GM18951 (cell line): ENCODE results near the gene CDIP1.

ENCODE experiments used
- POLR2A ChIP-seq: IDR thresholded peaks from 4 replicates; pipeline ENCODE4 v1.6.1; 2011; ENCODE audit warnings: mild to moderate bottlenecking; ENCODE audit not compliant: insufficient read length, insufficient read depth; ENCODE audit errors: extremely low read depth
- in situ Hi-C: fragments of 300-500 bp; cut with MboI; formaldehyde crosslinking; loops from one replicate; pipeline ENCODE4 v1.12.0; 2022; ENCODE audit warnings: low sequenced_read_pairs, mixed read lengths, inconsistent platforms; ENCODE audit not compliant: unreplicated experiment

CDIP1 gene

DNA sequence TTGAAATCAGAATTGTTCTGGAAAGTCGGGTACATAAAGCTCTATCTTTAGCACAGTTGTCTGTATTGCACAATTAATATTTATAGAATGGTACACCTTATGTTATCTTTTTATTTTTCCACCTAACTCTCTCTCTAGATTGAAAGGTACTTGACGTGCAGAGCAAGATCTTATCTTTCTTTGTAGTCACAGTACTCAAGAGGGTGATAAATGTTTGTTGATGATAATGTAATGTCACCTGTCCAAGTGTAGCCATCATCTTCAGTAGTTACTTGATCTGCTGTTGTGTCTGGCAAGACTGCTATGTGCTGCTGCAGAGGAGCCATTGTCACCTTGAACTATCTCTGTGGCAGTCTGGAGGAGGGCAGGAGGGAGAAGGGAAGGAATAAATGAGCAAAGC lies 57.0 kb downstream of the CDIP1 start:
- in situ Hi-C loops, result no loop called here
- TF ChIP-seq POLR2A, result no peak

DNA sequence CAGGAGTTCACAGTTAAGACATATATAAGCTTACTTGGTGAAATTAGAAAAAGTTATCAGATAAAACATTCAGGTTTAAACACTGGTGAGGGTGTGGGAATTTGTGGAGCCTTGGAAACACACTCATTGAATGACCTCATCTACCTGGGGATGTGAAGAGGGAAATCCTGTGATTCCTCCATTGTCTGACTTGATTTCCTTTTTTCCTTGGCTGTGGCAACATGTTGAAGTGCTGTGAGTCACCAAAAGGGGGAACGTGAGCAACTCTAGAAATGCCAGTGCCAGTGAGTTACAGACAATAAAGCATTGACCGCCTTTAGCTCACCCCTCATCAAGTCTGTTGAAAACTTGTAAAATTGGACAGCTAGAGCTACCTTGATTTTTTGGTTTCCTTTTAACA lies 60.6 kb downstream of the CDIP1 start:
- no peak for TF ChIP-seq POLR2A
- in situ Hi-C loops, result no loop called here

DNA sequence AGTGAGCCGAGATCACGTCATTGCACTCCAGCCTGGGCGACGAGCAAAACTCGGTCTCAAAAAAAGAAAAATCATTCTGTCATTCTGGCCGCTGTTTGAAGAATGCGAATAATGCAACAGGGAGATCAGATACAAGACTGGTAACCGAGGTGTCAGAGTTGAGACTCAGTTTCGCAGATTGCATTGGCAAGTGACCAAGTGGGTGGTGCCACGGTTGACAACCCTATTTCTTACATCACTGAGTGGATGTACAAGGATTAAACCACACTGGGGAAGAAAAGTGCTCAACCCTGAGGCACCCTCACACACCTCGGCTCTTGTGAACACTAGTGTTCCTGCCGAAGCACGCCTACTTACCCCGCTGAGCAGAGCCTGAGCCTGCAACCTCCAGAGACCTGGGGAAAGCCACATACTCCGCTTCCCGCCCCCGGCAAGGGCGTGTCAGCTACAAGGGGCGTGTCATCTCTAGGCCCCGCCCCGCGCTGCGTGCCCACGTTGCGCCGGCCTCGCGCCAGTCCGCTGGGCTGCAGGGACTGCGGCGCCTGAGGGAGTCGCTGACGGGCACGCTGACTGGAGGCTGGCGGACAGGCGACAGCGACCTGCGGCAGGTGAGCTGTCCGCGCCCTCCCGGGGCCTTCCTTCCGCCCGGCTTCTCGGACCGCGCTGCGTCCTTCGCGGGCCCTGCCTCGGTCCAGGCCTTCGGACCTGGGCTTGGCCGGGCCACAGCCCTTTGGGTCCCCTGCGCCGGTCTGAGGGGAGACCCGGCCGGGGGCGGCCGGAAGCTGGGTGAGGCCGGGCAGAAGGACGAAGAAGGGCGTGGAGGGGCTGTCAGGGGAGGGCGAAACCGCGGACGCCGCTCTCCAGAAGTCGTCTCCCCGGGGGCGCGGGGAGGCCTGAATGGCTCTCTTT lies 62.4 kb downstream of the CDIP1 start, which contains the start of gene HMOX2:
HMOX2 (plus strand) TSS at position 519 of the 909 bp plus-strand sequence. CDS start 29,127 bp downstream, outside the sequence.
- in situ Hi-C loops, result no loop called here
- peak; percentile 98 for TF ChIP-seq POLR2A

DNA sequence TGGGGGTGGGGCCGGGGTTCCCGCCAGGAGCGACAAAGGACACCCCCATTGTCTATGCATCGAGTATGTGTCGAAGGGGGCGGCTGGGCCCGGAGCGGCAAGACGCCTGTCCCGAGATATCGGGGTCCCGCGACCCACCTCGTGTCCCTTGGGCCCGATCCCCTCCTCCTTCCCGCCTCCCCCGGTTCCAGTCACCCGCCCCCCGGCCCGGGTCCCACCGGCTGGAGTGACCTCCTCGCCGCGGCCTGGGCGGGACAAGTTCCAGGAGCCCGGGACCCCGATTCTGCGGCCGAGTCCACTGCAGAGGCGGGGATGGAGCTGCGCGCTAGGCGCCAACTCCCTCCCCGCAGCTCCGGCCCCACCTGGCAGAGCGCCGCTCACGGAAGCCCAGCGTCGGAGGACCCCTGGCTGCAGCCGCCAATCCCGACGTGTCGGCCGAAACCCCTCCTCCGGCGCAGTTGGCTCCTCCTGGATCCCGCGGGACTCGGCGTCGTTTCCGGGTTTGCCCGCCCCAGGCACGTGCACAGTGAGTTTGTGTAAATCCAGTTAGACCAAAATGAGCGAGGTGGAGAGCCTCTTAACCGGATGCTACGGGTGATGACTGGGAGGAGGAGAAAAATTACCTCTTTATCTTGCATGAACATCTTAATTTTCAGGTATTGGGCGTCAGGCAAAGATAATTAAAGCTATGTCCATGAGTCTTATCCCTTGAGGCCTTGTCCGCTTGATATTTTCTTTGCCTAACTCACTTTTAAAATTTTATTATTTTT lies 64.2 kb downstream of the CDIP1 start, which contains the start of gene NMRAL1:
NMRAL1 (minus strand) TSS at position 434 of the 770 bp plus-strand sequence. CDS start 493 bp downstream, outside the sequence.
- peak; percentile 88 for TF ChIP-seq POLR2A
- in situ Hi-C loops, result no loop called here

DNA sequence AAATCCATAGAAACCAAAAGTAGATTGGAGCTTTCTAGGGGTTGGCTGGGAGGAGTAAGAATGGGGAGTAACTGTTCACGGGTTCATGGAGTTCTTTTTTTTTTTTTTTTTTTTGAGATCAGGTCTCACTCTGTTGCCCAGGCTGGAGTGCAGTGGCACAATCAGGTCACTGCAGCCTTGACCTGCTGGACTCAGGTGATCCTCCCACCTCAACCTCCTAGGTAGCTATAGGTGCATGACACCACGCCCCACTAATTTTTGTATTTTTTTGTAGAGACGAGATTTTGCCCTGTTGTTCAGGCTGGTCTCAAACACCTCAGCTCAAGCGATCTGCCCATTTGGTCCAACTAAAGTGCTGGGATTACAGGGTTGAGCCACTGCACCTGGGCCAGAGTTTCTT lies 65.7 kb downstream of the CDIP1 start:
- no peak for TF ChIP-seq POLR2A
- in situ Hi-C loops, result no loop called here

DNA sequence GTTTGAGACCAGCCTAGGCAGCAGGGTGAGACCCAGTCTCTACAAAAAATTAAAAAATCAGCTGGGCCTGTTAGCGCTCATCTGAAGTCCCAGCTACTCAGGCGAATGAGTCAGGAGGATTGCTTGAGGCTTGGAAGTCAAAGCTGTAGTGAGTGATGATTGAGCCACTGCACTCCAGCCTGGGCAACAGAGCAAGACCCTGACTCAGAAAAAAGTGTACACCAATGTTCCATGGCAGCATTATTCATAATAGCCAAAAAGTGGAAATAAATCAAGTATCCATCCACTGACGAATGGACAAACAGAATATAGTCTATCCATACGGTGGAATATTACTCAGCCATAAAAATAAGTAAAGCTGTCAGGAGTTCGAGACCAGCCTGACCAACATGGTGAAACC lies 66.7 kb downstream of the CDIP1 start:
- TF ChIP-seq POLR2A, result no peak
- in situ Hi-C loops, result no loop called here

DNA sequence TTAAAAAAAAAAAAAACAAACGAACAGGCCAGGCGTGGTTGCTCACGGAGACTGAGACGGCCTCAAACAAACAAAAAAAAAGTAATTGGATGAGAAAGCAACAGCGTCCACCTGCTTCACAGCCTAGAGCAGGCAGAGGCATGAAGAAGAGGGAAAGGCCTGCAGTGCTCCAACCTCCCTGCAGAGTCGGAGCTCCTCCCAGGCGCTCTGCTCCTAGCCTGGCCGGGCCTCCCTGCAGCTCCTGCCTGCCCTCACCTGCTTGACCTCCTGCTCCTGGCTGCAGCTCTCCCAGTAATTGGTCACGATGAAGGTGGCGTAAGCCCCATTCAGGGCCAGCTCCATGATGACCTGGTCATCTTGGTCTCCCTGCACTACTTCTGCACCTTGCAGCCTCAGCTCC lies 69.6 kb downstream of the CDIP1 start:
- in situ Hi-C loops, result no loop called here
- TF ChIP-seq POLR2A, result no peak

DNA sequence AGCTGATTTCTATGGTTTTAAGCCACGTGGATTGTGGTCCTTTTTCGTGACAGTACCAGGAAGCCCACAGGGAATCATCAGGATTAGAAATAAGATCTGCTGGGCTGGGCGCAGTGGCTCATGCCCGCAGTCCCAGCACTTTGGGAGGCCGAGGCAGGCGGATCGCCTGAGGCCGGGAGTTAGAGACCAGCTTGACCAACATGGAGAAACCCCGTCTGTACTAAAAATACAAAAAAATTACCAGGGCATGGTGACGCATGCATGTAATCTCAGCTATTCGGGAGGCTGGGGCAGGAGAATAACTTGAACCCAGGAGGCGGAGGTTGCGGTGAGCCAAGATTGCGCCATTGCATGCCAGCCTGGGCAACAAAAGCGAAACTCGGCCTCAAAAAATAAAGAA lies 70.7 kb downstream of the CDIP1 start:
- in situ Hi-C loops, result no loop called here
- no peak for TF ChIP-seq POLR2A

DNA sequence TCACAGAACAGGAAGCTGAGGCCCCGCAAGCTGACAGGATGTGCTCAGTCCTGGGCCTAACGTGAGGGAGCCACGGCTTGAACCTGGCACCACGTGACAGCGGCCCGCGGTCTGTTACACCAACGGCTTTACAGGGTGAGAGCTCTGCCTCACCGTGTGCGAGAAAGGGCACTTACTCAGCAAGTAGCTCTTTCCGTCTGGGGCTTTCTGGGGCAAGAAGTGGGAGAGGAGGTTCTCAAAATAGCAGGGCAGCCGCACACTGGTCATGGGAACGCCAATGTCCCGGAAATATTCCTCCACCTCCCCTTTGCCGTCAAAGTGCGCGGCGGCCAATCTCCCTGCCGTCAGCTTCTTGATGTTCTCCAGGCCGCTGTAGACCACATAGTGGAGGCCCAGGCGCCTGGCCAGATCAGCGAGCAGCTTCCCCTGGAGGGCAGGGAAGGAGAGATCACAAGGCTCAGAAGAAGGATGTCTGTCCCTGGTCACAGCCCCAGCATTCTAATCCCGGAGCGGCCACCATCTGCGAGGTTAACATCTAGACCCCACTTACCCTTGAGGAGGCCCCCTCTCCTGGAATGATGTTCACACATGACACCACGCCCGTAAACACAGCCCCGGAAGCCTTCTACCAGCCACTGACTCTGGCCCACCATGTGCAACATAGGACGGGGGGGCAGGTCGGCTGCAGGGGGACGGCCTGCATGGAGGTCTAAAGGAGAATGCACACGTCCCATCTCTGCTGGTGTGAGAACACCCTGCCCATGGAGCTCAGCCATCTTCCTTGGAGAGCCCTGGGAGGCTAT lies 72.4 kb downstream of the CDIP1 start:
- in situ Hi-C loops, result no loop called here

DNA sequence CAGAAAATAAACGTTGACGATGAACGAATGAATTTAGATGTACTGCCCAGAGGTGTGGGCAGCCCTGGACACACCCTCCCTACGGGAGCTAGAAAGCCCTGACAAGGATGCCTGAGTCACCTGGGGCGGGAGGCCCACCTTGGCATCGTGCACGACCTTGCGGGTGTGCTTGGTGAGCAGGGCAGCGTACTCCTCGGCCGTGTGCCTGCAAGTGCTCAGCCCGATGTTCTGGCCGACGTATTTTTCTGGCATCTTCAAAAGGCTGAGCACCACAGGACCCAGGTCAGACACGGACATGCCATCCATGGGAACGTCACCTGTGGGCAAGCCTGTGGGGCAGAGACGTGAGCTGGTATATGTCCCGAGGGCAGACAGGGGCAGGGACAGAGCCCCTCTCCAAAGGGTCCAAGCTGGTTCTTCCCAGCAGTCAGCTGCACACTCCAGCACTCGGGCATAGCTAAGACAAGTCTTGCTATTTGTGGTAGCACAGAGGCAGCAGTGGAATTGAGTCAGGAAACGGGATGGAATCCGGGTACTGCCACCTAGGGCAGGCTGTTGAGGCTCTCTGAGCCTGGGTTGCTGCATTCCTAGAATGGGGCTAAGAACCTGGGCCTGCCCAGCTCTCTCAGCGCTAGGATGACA lies 74.9 kb downstream of the CDIP1 start:
- in situ Hi-C loops, result no loop called here
- TF ChIP-seq POLR2A, result no peak

More for the DNA sequence above, 72.4 kb downstream of the CDIP1 start:
- no peak for TF ChIP-seq POLR2A

DNA sequence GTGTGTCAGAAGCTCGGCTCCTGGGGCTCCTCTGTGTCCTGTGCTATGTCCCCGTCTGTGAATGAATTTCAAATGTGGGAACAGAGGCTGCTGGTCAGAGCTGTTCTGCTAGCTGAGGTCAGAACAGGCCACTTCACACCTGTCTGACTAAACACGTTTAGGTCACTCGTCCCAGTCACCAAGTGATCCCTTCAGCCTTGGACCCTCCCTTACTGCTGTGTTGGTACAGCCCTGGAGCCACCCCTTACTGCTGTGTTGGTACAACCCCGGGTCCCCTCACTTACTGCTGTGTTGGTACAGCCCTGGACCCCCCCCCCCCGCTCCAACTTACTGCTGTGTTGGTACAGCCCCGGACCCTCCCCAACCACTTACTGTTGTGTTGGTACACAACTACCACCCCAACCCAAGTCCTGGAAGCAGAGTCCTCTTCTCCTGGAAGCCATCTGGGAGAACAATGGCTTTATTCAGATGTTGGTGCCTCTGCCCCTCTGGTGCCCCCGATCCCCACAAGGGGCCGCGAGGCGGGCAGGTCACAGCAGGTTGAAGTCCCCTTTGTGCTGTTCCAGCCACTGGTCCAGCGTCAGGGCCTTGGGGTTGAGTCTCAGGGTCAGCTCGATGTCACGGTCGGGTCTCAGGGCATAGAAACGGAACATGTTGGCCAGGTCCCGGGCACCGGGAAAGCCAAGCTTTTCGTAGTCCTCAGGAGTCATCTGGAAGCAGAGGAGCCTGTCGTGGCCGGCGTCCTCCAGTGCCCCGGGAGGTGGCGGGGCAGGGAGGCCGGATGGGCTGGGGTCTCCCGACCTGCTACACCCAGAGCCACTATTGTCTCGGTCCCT lies 77.1 kb downstream of the CDIP1 start:
- in situ Hi-C loops, result no loop called here
- no peak for TF ChIP-seq POLR2A

DNA sequence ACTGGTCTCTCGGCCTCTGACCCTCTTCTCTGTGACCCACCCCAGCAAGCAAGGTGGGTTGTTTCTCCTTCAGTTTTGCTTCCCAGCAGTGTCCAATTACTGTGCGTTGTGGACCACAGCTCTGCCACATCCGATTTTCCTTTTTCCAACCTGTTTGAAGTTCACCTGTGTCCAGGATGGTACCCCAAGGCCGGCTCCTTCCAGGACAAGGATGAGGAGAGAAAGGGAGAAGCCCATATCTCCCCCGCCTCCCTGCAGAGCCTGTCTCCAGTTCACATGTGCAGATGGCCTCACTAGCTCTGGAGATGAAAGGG lies 77.7 kb downstream of the CDIP1 start:
- TF ChIP-seq POLR2A, result no peak
- in situ Hi-C loops, result no loop called here
